H1 (cell line): ENCODE measurements around the gene MAP6D1. TPM values are rescaled to one million over a fixed set of nuclear protein-coding genes. Genes with fewer than 3 reads are reported as not detected.

Experiments
- BCL11A ChIP-seq, 2 experiments: IDR thresholded peaks; one replicate each; pipeline ENCODE4 v1.6.1; 2011; ENCODE audit warnings: low read depth in 2 of 2, low read length in 2 of 2, mild to moderate bottlenecking in 2 of 2
- GTF2F1 ChIP-seq: IDR thresholded peaks from 2 replicates; pipeline ENCODE4 v1.6.1; 2012; ENCODE audit warnings: low read depth, low read length, improper control_type of control experiment, borderline replicate concordance
- KDM1A ChIP-seq: fragments of 200-600, 300-600 bp; sonication (generic); IDR thresholded peaks from 2 replicates; pipeline ENCODE4 v1.7.1; 2016; ENCODE audit warnings: mild to moderate bottlenecking, low read length, borderline replicate concordance
- NANOG ChIP-seq: IDR thresholded peaks from 2 replicates; pipeline ENCODE4 v1.6.1; 2011; ENCODE audit warnings: low read length, low read depth, mild to moderate bottlenecking, inconsistent platforms; ENCODE audit not compliant: insufficient read depth, poor library complexity, severe bottlenecking
- polyA plus RNA-seq, 7 experiments: library from polyadenylated mRNA; depleted of rRNA in 3 of 7; stranded (reverse) in 5 of 7; unstranded in 2 of 7; fragments of >200 nt in 5 of 7; fragments of 200-250 nt in 2 of 7; gene quantifications; 1 replicate in 5 of 7; 2 replicates in 1 of 7; 4 replicates in 1 of 7; pipeline versions ENCODE4 v1.2.1 to v1.2.3, GENCODE V29; 2011 to 2013; ENCODE audit warnings: missing spikeins in 2 of 7, mixed read lengths in 2 of 7
- total RNA-seq: library from RNA; stranded (reverse); fragmentation: NEBNext Ultra II Directional; extraction: Animal tissue kit (Norgen Biotek cat#: 25700); gene quantifications from 2 replicates; pipeline ENCODE4 v1.2.1, GENCODE V29; 2021

Gene MAP6D1
- total and polyA plus RNA-seq, 2 of the 8 experiments (the other 6 are each of a cell fraction or from before 2014, with no cell fraction given), result 4.8 to 5.2 TPM

DNA sequence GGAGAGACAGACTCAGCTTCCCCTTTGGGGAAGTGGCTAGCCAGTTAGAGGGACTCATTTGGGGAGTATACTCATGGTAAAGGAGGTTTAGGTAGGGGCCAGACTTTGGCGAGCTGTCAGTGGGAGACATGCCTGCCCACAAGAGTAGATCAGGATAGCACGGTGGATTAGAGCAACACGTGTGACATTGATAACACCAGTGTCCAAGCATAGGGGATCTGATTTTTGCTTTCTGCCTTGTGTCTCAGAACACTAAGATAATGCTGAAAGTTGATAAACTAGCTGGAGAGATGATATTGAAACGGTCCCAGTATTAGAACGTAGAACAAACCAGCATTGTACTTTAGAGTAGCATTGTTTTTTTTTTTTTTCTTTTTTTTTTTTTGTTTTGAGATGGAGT, 25.9 kb downstream of the MAP6D1 start (continued):
- TF ChIP-seq KDM1A (no peak), NANOG (no peak), GTF2F1 (no peak), BCL11A (IDR thresholded peaks at IDR 0.05; ENCODE audit: low read depth in 2 of 2, low read length in 2 of 2) (no peak)
